Measurements from ENCODE around the gene BAAT. TPM values are rescaled to one million over a fixed set of nuclear protein-coding genes. Genes with fewer than 3 reads are reported as not detected.

Gene BAAT
- total and polyA plus RNA-seq, 2 of the 4 experiments (the other 2 are of a cell fraction): not detected

DNA sequence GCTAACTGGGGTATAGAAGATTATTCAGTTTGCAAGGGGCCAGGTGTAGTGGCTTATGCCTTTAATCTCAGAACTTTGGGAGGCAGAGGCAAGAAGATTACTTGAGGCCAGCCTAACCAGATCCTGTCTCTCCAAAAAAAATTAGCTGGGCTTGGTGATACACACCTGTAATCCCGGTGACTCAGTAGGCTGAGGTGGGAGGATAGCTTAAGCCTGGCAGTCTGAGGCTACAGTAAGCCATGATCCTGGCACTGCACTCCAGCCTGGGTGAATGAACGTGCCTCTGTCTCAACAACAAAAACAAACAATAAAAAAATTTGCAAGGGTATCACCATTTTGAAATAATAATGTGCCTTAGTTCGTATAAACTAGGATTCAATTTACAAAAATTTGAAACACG, 51.3 kb downstream of the BAAT start:
- Histone ChIP-seq H3K14ac (replicated peaks; ENCODE audit: low read depth, low read length) (no peak overlapping the region), H3K9me1 (ENCODE audit: insufficient read depth, low read length) (no peaks in the 10 kb centered on the region), H3K9me3 (ENCODE audit: control insufficient read depth, insufficient read depth, low read length) (no peaks in the 10 kb centered on the region), H3K4me3 (ENCODE audit: insufficient read depth, low read depth, low read length) (no peak overlapping the region), H3K4ac (ENCODE audit: low read depth, low read length) (no peak overlapping the region), H3K27me3 (ENCODE audit: control insufficient read depth, insufficient read depth, low read length) (no peaks in the 10 kb centered on the region; the same call in 1 of the 2 replicates), H3K18ac (ENCODE audit: low read depth, low read length) (no peak overlapping the region), H4K5ac (ENCODE audit: low read depth, low read length) (no peak overlapping the region), H3K4me1 (ENCODE audit: control insufficient read depth, insufficient read depth, low read length) (no peaks in the 10 kb centered on the region), H3K27ac (ENCODE audit: insufficient read depth, low read length) (no peak overlapping the region), H2BK20ac (ENCODE audit: low read depth, low read length) (no peak overlapping the region), H3K56ac (ENCODE audit: extremely low read depth, insufficient read depth, low read length) (no peak overlapping the region), H2AK5ac (ENCODE audit: low read depth, low read length) (no peak overlapping the region), H2BK15ac (ENCODE audit: low read depth, low read length) (no peak overlapping the region), H3K23ac (ENCODE audit: low read depth, low read length) (no peak overlapping the region), H3K4me2 (ENCODE audit: low read depth, low read length) (no peak overlapping the region), H2AFZ (replicated peaks; ENCODE audit: low read length, poor library complexity) (no peak overlapping the region), H3K36me3 (ENCODE audit: control insufficient read depth, insufficient read depth, low read length) (no peaks in the 10 kb centered on the region), H2BK5ac (ENCODE audit: low read depth, low read length, poor library complexity, severe bottlenecking) (no peak overlapping the region), H2BK120ac (ENCODE audit: low read depth, low read length) (no peak overlapping the region), H3K9ac (ENCODE audit: low read depth, low read length) (no peak overlapping the region), H4K8ac (ENCODE audit: low read depth in 2 of 2, low read length in 2 of 2) (no peak overlapping the region), H4K20me1 (ENCODE audit: insufficient read depth, low read length) (no peaks in the 10 kb centered on the region), H3K79me1 (ENCODE audit: low read depth in 1 of 2, low read length in 2 of 2) (no peaks in the 10 kb centered on the region), H4K91ac (ENCODE audit: insufficient read depth, low read depth, low read length) (no peak overlapping the region), H2AK9ac (replicated peaks; ENCODE audit: low read depth, low read length, poor library complexity) (no peak overlapping the region)
- ATAC-seq (ENCODE audit: low read depth) (no peak), DNase-seq (no peak)
- intact Hi-C loops (cut with micrococcal nuclease): no loop called here
- ChIA-PET CTCF (no interaction called here), POLR2A (ENCODE audit: unreplicated experiment) (no interaction called here)
- no TSS peak for BruUV-seq (replicated peaks)
- no CpG with 5 or more reads among the region's 4 CpGs for WGBS, 2 experiments (ENCODE audit: extremely low coverage in 2 of 2, insufficient read length in 1 of 2)
- in situ Hi-C loops (cut with MboI; ENCODE audit: low sequenced_read_pairs): no loop called here
- TF ChIP-seq, protein P1, sequence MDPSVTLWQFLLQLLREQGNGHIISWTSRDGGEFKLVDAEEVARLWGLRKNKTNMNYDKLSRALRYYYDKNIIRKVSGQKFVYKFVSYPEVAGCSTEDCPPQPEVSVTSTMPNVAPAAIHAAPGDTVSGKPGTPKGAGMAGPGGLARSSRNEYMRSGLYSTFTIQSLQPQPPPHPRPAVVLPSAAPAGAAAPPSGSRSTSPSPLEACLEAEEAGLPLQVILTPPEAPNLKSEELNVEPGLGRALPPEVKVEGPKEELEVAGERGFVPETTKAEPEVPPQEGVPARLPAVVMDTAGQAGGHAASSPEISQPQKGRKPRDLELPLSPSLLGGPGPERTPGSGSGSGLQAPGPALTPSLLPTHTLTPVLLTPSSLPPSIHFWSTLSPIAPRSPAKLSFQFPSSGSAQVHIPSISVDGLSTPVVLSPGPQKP (IDR thresholded peaks at IDR 0.05; ENCODE audit: borderline replicate concordance, low read depth, low read length): no peak
- TF ChIP-seq POLR2A (IDR thresholded peaks at IDR 0.05; ENCODE audit: low read depth, low read length): no peak
- no peak for TF ChIP-seq SMC3 (IDR thresholded peaks at IDR 0.05; ENCODE audit: low read depth, low read length)
- TF ChIP-seq CEBPB (IDR thresholded peaks at IDR 0.05; ENCODE audit: low read depth, low read length): no peak
- no peak for TF ChIP-seq MAFK (IDR thresholded peaks at IDR 0.05; ENCODE audit: low read depth, low read length)
- no peak for TF ChIP-seq RAD21 (IDR thresholded peaks at IDR 0.05; ENCODE audit: low read length)
- no peak for TF ChIP-seq CHD1 (IDR thresholded peaks at IDR 0.05; ENCODE audit: low read depth, low read length)
- no peak for TF ChIP-seq RCOR1 (IDR thresholded peaks at IDR 0.05; ENCODE audit: insufficient replicate concordance, low read length)
- TF ChIP-seq MAZ (IDR thresholded peaks at IDR 0.05; ENCODE audit: borderline replicate concordance, low read depth, low read length): no peak
- TF ChIP-seq NFE2L2 (IDR thresholded peaks at IDR 0.05; ENCODE audit: low read depth, low read length): no peak
- no peak for TF ChIP-seq BHLHE40 (IDR thresholded peaks at IDR 0.05; ENCODE audit: low read depth, low read length)
- TF ChIP-seq CTCF (conservative IDR thresholded peaks at IDR 0.05; ENCODE audit: low read depth, low read length): no peak
- no peak for TF ChIP-seq MXI1 (IDR thresholded peaks at IDR 0.05; ENCODE audit: borderline replicate concordance, low read depth, low read length)
- TF ChIP-seq, protein P2, sequence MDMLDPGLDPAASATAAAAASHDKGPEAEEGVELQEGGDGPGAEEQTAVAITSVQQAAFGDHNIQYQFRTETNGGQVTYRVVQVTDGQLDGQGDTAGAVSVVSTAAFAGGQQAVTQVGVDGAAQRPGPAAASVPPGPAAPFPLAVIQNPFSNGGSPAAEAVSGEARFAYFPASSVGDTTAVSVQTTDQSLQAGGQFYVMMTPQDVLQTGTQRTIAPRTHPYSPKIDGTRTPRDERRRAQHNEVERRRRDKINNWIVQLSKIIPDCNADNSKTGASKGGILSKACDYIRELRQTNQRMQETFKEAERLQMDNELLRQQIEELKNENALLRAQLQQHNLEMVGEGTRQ (IDR thresholded peaks at IDR 0.05; ENCODE audit: low read depth, low read length): no peak
- no peak for TF ChIP-seq FOS (IDR thresholded peaks at IDR 0.05; ENCODE audit: low read depth, low read length)
- TF ChIP-seq RFX5 (IDR thresholded peaks at IDR 0.05; ENCODE audit: low read depth, low read length): no peak
- dilution Hi-C loops (cut with HindIII; ENCODE audit: low sequenced_read_pairs, unreplicated experiment): no loop called here

Data from IMR-90 (cell line).